Myocyte (in vitro differentiated cells): ENCODE results near the gene CHAC2. TPM values are rescaled to one million over a fixed set of nuclear protein-coding genes. Genes with fewer than 3 reads are reported as not detected.

Experiments
- total RNA-seq: library from RNA; depleted of rRNA; stranded (reverse); fragments of >200 nt; gene quantifications from 2 replicates; pipeline ENCODE4 v1.2.3, GENCODE V29; 2014

The CHAC2 gene
- total RNA-seq, 1 donor from 2014 or later = 11.2 TPM

Other genes starting within 250 kb of the CHAC2 start
- gene ASB3, start 19.1 kb downstream of the CHAC2 start, total RNA-seq = 14.0 and 16.8 TPM in 2 replicates
- 55.7 and 90.4 TPM in 2 replicates for gene ERLEC1, start 19.2 kb downstream of the CHAC2 start, total RNA-seq
- gene GPR75, start 92.2 kb downstream of the CHAC2 start, total RNA-seq = 0.70 and 0.94 TPM in 2 replicates
- 43.1 and 51.5 TPM in 2 replicates for gene PSME4, start 203.2 kb downstream of the CHAC2 start, total RNA-seq